ENCODE results near the gene MMEL1.
A peak's percentile ranks its signal among the peaks of the same experiment; 100 is the strongest.
"Not testable (repeated sequence)": the region's sequence is repeated elsewhere in the genome, so short reads cannot be mapped to it uniquely, and the experiment has no call there.

MMEL1 gene

DNA sequence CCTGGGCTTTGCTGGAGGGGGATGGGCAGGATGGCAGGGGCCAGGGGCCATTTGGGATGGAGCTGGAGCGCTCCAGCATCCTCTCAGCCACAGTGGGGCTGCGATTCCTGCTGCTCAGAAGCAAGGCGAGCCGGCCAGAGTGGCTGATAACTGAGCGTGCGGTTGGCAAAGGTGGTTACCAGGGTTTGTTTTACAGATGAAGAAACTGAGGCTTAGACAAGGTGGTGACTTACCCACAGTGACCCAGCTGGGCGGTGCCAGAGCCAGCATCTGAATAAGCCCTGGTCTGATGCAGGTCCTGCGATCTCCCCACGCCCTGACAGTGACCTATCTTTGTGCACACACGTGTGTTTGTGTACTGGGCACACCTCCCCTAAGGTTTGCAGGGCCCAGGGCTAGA, 52.1 kb downstream of the MMEL1 start (continued):
- TF ChIP-seq, protein P1, sequence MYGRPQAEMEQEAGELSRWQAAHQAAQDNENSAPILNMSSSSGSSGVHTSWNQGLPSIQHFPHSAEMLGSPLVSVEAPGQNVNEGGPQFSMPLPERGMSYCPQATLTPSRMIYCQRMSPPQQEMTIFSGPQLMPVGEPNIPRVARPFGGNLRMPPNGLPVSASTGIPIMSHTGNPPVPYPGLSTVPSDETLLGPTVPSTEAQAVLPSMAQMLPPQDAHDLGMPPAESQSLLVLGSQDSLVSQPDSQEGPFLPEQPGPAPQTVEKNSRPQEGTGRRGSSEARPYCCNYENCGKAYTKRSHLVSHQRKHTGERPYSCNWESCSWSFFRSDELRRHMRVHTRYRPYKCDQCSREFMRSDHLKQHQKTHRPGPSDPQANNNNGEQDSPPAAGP (tag by site-specific recombination; IDR thresholded peaks at IDR 0.05) = no peak
- no peak for TF ChIP-seq ZNF623 (tag by site-specific recombination; IDR thresholded peaks at IDR 0.05)

DNA sequence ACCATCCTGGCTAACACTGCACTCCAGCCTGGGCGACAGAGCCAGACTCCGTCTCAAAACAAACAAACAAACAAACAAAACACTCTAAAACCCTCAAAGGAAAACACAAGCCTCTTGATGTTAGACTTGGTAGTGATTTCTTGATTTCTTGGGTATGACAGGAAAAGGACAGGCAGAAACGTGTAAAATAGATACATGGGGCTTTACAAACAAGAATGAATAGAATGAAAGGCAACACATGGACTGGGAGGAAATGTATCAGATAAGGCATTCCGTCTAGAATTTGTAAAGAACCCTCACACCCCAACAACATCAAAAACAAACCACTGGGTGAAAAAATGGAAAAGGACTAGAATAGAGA, 54.1 kb downstream of the MMEL1 start:
- no peaks in the 10 kb centered on the region for H3K9me3 ChIP-seq (ENCODE audit: control insufficient read depth, insufficient read depth, low read depth, low read length)
- ChIA-PET CTCF (no interaction called here), POLR2A (interaction anchor here (0.5 kb wide), 1 partner anchor 37 kb away, joined by 3 read pairs; no protein-coding TSS in a partner anchor)
- H3K36me3 ChIP-seq (ENCODE audit: control insufficient read depth in 2 of 2, insufficient read depth in 1 of 2, low read length in 2 of 2) = no peaks in the 10 kb centered on the region
- no peaks in the 10 kb centered on the region for H3K4me1 ChIP-seq (ENCODE audit: control insufficient read depth, insufficient read depth, low read length)
- no peak for TF ChIP-seq SP7 (tag by site-specific recombination; IDR thresholded peaks at IDR 0.05)
- no peak for TF ChIP-seq ZBTB21 (tag by site-specific recombination; IDR thresholded peaks at IDR 0.05)
- no peak for TF ChIP-seq ZNF837 (tag by site-specific recombination; IDR thresholded peaks at IDR 0.05)
- no peak for TF ChIP-seq ZNF350 (tag by site-specific recombination; IDR thresholded peaks at IDR 0.05)
- TF ChIP-seq SALL2 (tag by site-specific recombination; IDR thresholded peaks at IDR 0.05; ENCODE audit: borderline replicate concordance) = no peak
- no peak for TF ChIP-seq ZNF354C (tag by site-specific recombination; IDR thresholded peaks at IDR 0.05; ENCODE audit: borderline replicate concordance, low read depth)
- TF ChIP-seq ZNF624 (tag by site-specific recombination; IDR thresholded peaks at IDR 0.05) = no peak
- no peak for TF ChIP-seq ZNF510 (tag by site-specific recombination; IDR thresholded peaks at IDR 0.05; ENCODE audit: insufficient replicate concordance)
- no peak for TF ChIP-seq ZFP69B (tag by site-specific recombination; IDR thresholded peaks at IDR 0.05)
- no peak for TF ChIP-seq ZNF404 (tag by site-specific recombination; IDR thresholded peaks at IDR 0.05)
- TF ChIP-seq, protein P2, sequence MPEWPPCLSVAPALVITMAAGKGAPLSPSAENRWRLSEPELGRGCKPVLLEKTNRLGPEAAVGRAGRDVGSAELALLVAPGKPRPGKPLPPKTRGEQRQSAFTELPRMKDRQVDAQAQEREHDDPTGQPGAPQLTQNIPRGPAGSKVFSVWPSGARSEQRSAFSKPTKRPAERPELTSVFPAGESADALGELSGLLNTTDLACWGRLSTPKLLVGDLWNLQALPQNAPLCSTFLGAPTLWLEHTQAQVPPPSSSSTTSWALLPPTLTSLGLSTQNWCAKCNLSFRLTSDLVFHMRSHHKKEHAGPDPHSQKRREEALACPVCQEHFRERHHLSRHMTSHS (tag by site-specific recombination; IDR thresholded peaks at IDR 0.05) = no peak
- no peak for TF ChIP-seq ZNF707 (tag by site-specific recombination; IDR thresholded peaks at IDR 0.05)
- H3K27ac ChIP-seq (ENCODE audit: extremely low read depth, low read depth, low read length) = no peak overlapping the region
- H3K4me3 ChIP-seq (ENCODE audit: low read depth, low read length) = no peak overlapping the region

DNA sequence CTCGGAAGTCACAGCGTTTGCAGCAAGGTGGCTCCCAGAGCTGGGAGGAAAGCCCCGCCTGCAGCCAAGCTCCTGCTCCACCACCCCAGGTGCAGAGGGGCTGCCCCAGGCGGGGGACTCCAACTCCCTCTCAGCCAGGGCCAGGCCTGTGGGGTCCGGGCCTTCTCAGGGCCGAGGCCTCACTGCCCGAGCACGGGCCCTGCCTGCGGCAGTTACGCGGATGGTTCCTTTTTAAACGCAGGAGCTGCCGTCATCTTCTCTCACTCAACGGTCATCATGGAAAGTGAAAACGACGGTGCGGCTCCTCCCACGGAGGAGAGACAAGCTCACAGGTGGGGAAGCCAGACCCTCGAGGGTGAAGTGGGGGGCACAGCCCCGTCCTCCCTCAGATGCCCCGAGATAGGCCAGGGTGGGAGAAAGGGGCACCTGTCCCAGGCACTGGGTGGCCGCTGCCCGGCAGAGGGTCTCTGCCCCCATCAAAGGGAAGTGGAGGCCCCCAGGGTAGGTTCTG, 55.2 kb downstream of the MMEL1 start:
- H3K36me3 ChIP-seq (ENCODE audit: control insufficient read depth in 2 of 2, insufficient read depth in 1 of 2, low read length in 2 of 2); H3K4me3 ChIP-seq (ENCODE audit: low read depth, low read length); H3K4me1 ChIP-seq (ENCODE audit: control insufficient read depth, insufficient read depth, low read length); POLR2A ChIA-PET; H3K9me3 ChIP-seq (ENCODE audit: control insufficient read depth, insufficient read depth, low read depth, low read length); H3K27ac ChIP-seq (ENCODE audit: extremely low read depth, low read depth, low read length): not testable (repeated sequence)
- CTCF ChIA-PET = interaction anchor here (0.6 kb wide), 1 partner anchor 262 kb away, joined by 4 read pairs; no protein-coding TSS in a partner anchor

DNA sequence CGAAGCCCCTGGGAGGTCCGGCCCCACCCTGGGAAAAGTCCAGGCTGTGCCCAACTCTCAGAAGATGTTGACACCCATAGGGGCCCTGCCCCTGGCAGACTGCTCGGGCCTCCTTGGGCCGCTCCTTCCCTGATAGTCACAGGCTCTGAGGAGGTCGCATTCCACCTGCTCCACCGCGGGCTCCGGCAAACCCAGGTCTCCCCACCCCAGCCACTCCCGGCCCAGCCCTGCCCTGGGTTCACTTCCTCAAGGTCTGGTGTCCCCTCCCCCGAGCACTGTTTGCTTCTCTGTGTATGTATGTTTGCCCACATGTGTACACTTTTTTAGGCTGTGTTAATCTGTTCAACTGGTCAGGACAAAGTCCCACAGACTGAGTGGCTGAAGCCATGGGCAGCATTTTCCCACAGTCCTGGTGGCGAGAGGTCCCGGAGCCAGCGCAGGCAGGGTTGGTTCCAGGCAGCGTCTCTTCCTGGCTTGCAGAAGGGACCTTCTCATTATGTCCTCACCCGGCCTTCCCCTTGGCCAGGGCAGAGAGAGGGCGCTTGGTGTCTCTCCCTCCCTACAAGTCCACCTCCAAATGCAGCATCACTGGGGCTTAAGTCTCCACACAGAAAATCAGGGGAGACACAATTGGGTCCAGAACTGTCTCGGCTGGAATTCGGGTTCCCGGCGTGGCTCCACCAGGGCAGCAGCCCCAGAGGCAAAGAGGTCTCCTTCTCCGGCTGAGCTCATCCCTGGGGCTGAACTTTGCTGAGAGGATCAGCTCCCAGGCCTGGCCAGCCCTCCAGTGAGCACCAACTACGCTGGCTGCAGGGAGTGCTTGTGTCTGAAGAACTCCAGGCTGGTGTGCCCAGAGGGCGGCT, 56.8 kb downstream of the MMEL1 start:
- ChIA-PET CTCF (interaction anchor here (1.8 kb wide), 1 partner anchor 28 kb away, joined by 4 read pairs; no protein-coding TSS in a partner anchor), POLR2A (no interaction called here)
- peak; percentile 57 for TF ChIP-seq KLF1 (tag by site-specific recombination; IDR thresholded peaks at IDR 0.05)
- TF ChIP-seq, protein P3, sequence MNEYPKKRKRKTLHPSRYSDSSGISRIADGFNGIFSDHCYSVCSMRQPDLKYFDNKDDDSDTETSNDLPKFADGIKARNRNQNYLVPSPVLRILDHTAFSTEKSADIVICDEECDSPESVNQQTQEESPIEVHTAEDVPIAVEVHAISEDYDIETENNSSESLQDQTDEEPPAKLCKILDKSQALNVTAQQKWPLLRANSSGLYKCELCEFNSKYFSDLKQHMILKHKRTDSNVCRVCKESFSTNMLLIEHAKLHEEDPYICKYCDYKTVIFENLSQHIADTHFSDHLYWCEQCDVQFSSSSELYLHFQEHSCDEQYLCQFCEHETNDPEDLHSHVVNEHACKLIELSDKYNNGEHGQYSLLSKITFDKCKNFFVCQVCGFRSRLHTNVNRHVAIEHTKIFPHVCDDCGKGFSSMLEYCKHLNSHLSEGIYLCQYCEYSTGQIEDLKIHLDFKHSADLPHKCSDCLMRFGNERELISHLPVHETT (tag by site-specific recombination; IDR thresholded peaks at IDR 0.05) = no peak
- no peak overlapping the region for H3K27ac ChIP-seq (ENCODE audit: extremely low read depth, low read depth, low read length)
- H3K4me3 ChIP-seq (ENCODE audit: low read depth, low read length) = no peak overlapping the region
- H3K36me3 ChIP-seq (ENCODE audit: control insufficient read depth in 2 of 2, insufficient read depth in 1 of 2, low read length in 2 of 2) = no peaks in the 10 kb centered on the region
- no peaks in the 10 kb centered on the region for H3K9me3 ChIP-seq (ENCODE audit: control insufficient read depth, insufficient read depth, low read depth, low read length)
- no peaks in the 10 kb centered on the region for H3K4me1 ChIP-seq (ENCODE audit: control insufficient read depth, insufficient read depth, low read length)
